HG03066 (cell line): ENCODE measurements around the gene RSKR.
"Not testable (repeated sequence)": the region's sequence is repeated elsewhere in the genome, so short reads cannot be mapped to it uniquely, and the experiment has no call there.

Experiments
- ATAC-seq: cut with Tn5 transposase; IDR thresholded peaks from one replicate; pipeline ENCODE4 v1.9.1; 2021; ENCODE audit warnings: low read depth; ENCODE audit not compliant: unreplicated experiment

RSKR gene

GRCh38 chr17:28613931-28614381, at the start of gene RSKR:
RSKR (minus strand) TSS chr17:28614185; CDS start chr17:28614161, 24 bp downstream.
- no peak for ATAC-seq

- ATAC-seq = no peak
Measured at GRCh38 chr17:28663723-28664122, 49.7 kb upstream of the RSKR start.

GRCh38 chr17:28662527-28662829, 48.5 kb upstream of the RSKR start:
- ATAC-seq = no peak

- peak; percentile 82 for ATAC-seq
Measured at GRCh38 chr17:28661635-28662526, 47.9 kb upstream of the RSKR start, which contains the start of the genes SDF2 and SUPT6H. SDF2 (minus strand) TSS chr17:28661906; CDS start chr17:28661876, 30 bp downstream. SUPT6H (plus strand) TSS chr17:28662205; CDS start chr17:28673402, 11,197 bp downstream.

- ATAC-seq = not testable (repeated sequence)
Measured at GRCh38 chr17:28659497-28659881, 45.5 kb upstream of the RSKR start.

GRCh38 chr17:28658766-28659496, 44.9 kb upstream of the RSKR start:
- not testable (repeated sequence) for ATAC-seq

- not testable (repeated sequence) for ATAC-seq
Measured at GRCh38 chr17:28658342-28658741, 44.4 kb upstream of the RSKR start.

GRCh38 chr17:28657756-28658155, 43.8 kb upstream of the RSKR start:
- no peak for ATAC-seq

GRCh38 chr17:28655160-28655559, 41.2 kb upstream of the RSKR start:
- no peak for ATAC-seq

- ATAC-seq = no peak
Measured at GRCh38 chr17:28648698-28649097, 34.7 kb upstream of the RSKR start.

- no peak for ATAC-seq
Measured at GRCh38 chr17:28646039-28646754, 32.2 kb upstream of the RSKR start.

- no peak for ATAC-seq
Measured at GRCh38 chr17:28645576-28645939, 31.6 kb upstream of the RSKR start.

GRCh38 chr17:28644787-28645575, 31.0 kb upstream of the RSKR start, which contains the start of gene BLTP2:
BLTP2 (minus strand) TSS chr17:28645158; CDS start chr17:28645056, 102 bp downstream.
- ATAC-seq = peak; percentile 94

- ATAC-seq = no peak
Measured at GRCh38 chr17:28643983-28644786, 30.2 kb upstream of the RSKR start.

GRCh38 chr17:28641579-28641978, 27.6 kb upstream of the RSKR start:
- ATAC-seq = no peak

- no peak for ATAC-seq
Measured at GRCh38 chr17:28635506-28635905, 21.5 kb upstream of the RSKR start.

GRCh38 chr17:28634206-28634865, 20.4 kb upstream of the RSKR start:
- no peak for ATAC-seq

- ATAC-seq = no peak
Measured at GRCh38 chr17:28626818-28627217, 12.8 kb upstream of the RSKR start.

GRCh38 chr17:28624148-28624547, 10.2 kb upstream of the RSKR start:
- no peak for ATAC-seq
